Aortic smooth muscle cell (primary cell): Measurements from ENCODE around the gene ADSS2. TPM values are rescaled to one million over a fixed set of nuclear protein-coding genes. Genes with fewer than 3 reads are reported as not detected.

Source experiments
- total RNA-seq: library from RNA; depleted of rRNA; stranded (reverse); fragments of >200 nt; gene quantifications from 2 replicates; pipeline ENCODE4 v1.2.3, GENCODE V29; 2014

The ADSS2 gene
- total RNA-seq = 38.5 and 43.1 TPM in 2 replicates

GRCh38 chr1:244451539-244451950 lies at the start of gene ADSS2:
TSS of gene ADSS2 (minus strand) at chr1:244451909. CDS start at chr1:244451817, 92 bp downstream.

GRCh38 chr1:244461245-244462071 lies 9.7 kb upstream of the ADSS2 start, which contains the start of gene CATSPERE:
TSS of gene CATSPERE (plus strand) at chr1:244461273. CDS start at chr1:244461430, 157 bp downstream.

Other genes starting within 250 kb of the ADSS2 start
- 0.62 and 1.5 TPM in 2 replicates for gene CATSPERE, start 9.4 kb upstream of the ADSS2 start, total RNA-seq
- gene DESI2, start 201.2 kb upstream of the ADSS2 start, total RNA-seq = 34.3 and 42.2 TPM in 2 replicates